ENCODE results near the gene PHTF1. TPM values are rescaled to one million over a fixed set of nuclear protein-coding genes. Genes with fewer than 3 reads are reported as not detected.

Gene PHTF1
- total RNA-seq, 1 donor from 2014 or later, result 23.9 TPM

- no peak overlapping the region for H3K4me3 Mint-ChIP-seq (ENCODE audit: unreplicated experiment)
- H3K36me3 Mint-ChIP-seq (ENCODE audit: low read depth), result peaks cover 6% of the 10 kb centered on the region
- no peaks in the 10 kb centered on the region for H3K27me3 Mint-ChIP-seq (ENCODE audit: low read depth)
- H3K9me3 Mint-ChIP-seq (ENCODE audit: low read depth), result no peaks in the 10 kb centered on the region
- H3K27ac Mint-ChIP-seq (ENCODE audit: unreplicated experiment), result no peak overlapping the region
- TF ChIP-seq CTCF (IDR thresholded peaks at IDR 0.05), result no peak
- DNase-seq (ENCODE audit: low spot score), result no peak
- H3K4me1 Mint-ChIP-seq (ENCODE audit: low read depth), result peaks cover 3% of the 10 kb centered on the region
These were observed 101.7 kb downstream of the PHTF1 start for GRCh38 chr1:113657556-113658063.

GRCh38 chr1:113657126-113657525 lies 102.2 kb downstream of the PHTF1 start:
- Mint-ChIP-seq H3K27me3 (ENCODE audit: low read depth) (no peaks in the 10 kb centered on the region), H3K27ac (ENCODE audit: unreplicated experiment) (no peak overlapping the region), H3K4me1 (ENCODE audit: low read depth) (peaks cover 6% of the 10 kb centered on the region), H3K9me3 (ENCODE audit: low read depth) (no peaks in the 10 kb centered on the region), H3K36me3 (ENCODE audit: low read depth) (peaks cover 6% of the 10 kb centered on the region), H3K4me3 (ENCODE audit: unreplicated experiment) (no peak overlapping the region)
- no peak for DNase-seq (ENCODE audit: low spot score)
- no peak for TF ChIP-seq CTCF (IDR thresholded peaks at IDR 0.05)

GRCh38 chr1:113654883-113655282 lies 104.4 kb downstream of the PHTF1 start:
- no peak for TF ChIP-seq CTCF (IDR thresholded peaks at IDR 0.05)
- Mint-ChIP-seq H3K4me1 (ENCODE audit: low read depth) (peaks cover 6% of the 10 kb centered on the region), H3K27me3 (ENCODE audit: low read depth) (no peaks in the 10 kb centered on the region), H3K36me3 (ENCODE audit: low read depth) (no peaks in the 10 kb centered on the region), H3K9me3 (ENCODE audit: low read depth) (no peaks in the 10 kb centered on the region), H3K27ac (ENCODE audit: unreplicated experiment) (no peak overlapping the region), H3K4me3 (ENCODE audit: unreplicated experiment) (no peak overlapping the region)
- no peak for DNase-seq (ENCODE audit: low spot score)

- H3K27me3 Mint-ChIP-seq (ENCODE audit: low read depth), result no peaks in the 10 kb centered on the region
- no peaks in the 10 kb centered on the region for H3K9me3 Mint-ChIP-seq (ENCODE audit: low read depth)
- no peaks in the 10 kb centered on the region for H3K36me3 Mint-ChIP-seq (ENCODE audit: low read depth)
- DNase-seq (ENCODE audit: low spot score), result no peak
- H3K4me3 Mint-ChIP-seq (ENCODE audit: unreplicated experiment), result no peak overlapping the region
- no peak overlapping the region for H3K27ac Mint-ChIP-seq (ENCODE audit: unreplicated experiment)
- H3K4me1 Mint-ChIP-seq (ENCODE audit: low read depth), result peaks cover 6% of the 10 kb centered on the region
- no peak for TF ChIP-seq CTCF (IDR thresholded peaks at IDR 0.05)
These were observed 105.5 kb downstream of the PHTF1 start for GRCh38 chr1:113653741-113654140.

GRCh38 chr1:113652771-113653170 lies 106.5 kb downstream of the PHTF1 start:
- Mint-ChIP-seq H3K36me3 (ENCODE audit: low read depth) (no peaks in the 10 kb centered on the region), H3K9me3 (ENCODE audit: low read depth) (no peaks in the 10 kb centered on the region), H3K4me1 (ENCODE audit: low read depth) (peaks cover 6% of the 10 kb centered on the region), H3K4me3 (ENCODE audit: unreplicated experiment) (no peak overlapping the region), H3K27me3 (ENCODE audit: low read depth) (no peaks in the 10 kb centered on the region), H3K27ac (ENCODE audit: unreplicated experiment) (no peak overlapping the region)
- DNase-seq (ENCODE audit: low spot score), result no peak
- TF ChIP-seq CTCF (IDR thresholded peaks at IDR 0.05), result no peak

All from chondrocyte (in vitro differentiated cells).